HCT116 (cell line): ENCODE data around the gene POLE. TPM values are rescaled to one million over a fixed set of nuclear protein-coding genes. Genes with fewer than 3 reads are reported as not detected.

Experiments
- ATAC-seq: fragments of 200-7000 bp; cut with Tn5 transposase; 2 replicates; pipeline ENCODE4 v1.9.1; 2020; ENCODE audit warnings: mild to moderate bottlenecking, moderate library complexity
- BruUV-seq: library from RNA; stranded (reverse); fragments of 400-500 nt; replicated peaks from 2 replicates; lab custom pipeline; 2021; lab: Mats Ljungman, UMichigan
- CTCF ChIA-PET: fragments of 300-600 bp; sonication (Branson Sonifier 250); formaldehyde crosslinking; loops from one replicate; lab custom pipeline; 2021; ENCODE audit warnings: antibody characterized with exemption; lab: Charles Lee
- POLR2A ChIA-PET: fragments of 300-600, 350-600 bp; sonication (Branson Sonifier 250); formaldehyde crosslinking; loops from one replicate; lab custom pipeline; 2021; ENCODE audit warnings: antibody characterized with exemption; lab: Charles Lee
- RAD21 ChIA-PET, 2 experiments: fragments of 300-600 bp; sonication (Branson Sonifier 250); formaldehyde crosslinking; loops; one replicate each; lab custom pipeline; 2023; ENCODE audit warnings: low total read pairs in 2 of 2; ENCODE audit not compliant: uncharacterized antibody in 2 of 2, unreplicated experiment in 2 of 2, low non-redundant PET in 1 of 2; lab: Charles Lee
- DNase-seq: peaks from one replicate; pipeline ENCODE4 v3.0.0-alpha.2; 2010; ENCODE audit warnings: low read depth, low spot score
- H2AFZ ChIP-seq: fragments of 200-600 bp; shearing (Covaris generic), sonication (generic); 2 replicates; pipeline ENCODE4 v1.6.1; 2017; ENCODE audit warnings: low read depth, mixed run types, mixed read lengths, antibody characterized with exemption, low read length; ENCODE audit not compliant: poor library complexity, severe bottlenecking
- H3K27ac ChIP-seq: 2 replicates; pipeline ENCODE4 v1.5.1; 2012; ENCODE audit warnings: low read depth, low read length
- H3K27me3 ChIP-seq: fragments of 200-600 bp; sonication (generic); 2 replicates; pipeline ENCODE4 v1.6.1; 2016; ENCODE audit warnings: mixed run types, low read length, mixed read lengths; ENCODE audit not compliant: insufficient read depth
- H3K36me3 ChIP-seq, 2 experiments: fragments of 200-500 bp in 1 of 2; fragments of 200-600 bp in 1 of 2; sonication (Bioruptor generic) in 1 of 2; sonication (generic) in 1 of 2; 2 replicates each; pipeline versions ENCODE4 v1.5.1 to v1.6.1; 2014 to 2016; ENCODE audit warnings: low read length in 2 of 2, inconsistent platforms in 1 of 2, mixed read lengths in 1 of 2, mixed run types in 1 of 2; ENCODE audit not compliant: insufficient read depth in 2 of 2, control insufficient read depth in 1 of 2
- H3K4me1 ChIP-seq, 2 experiments: fragments of 200-600 bp in 1 of 2; sonication (generic) in 1 of 2; 2 replicates each; pipeline versions ENCODE4 v1.5.1 to v1.6.1; 2012 to 2017; ENCODE audit warnings: low read length in 2 of 2, inconsistent platforms in 1 of 2, mild to moderate bottlenecking in 1 of 2, mixed read lengths in 1 of 2, mixed run types in 1 of 2, moderate library complexity in 1 of 2; ENCODE audit not compliant: insufficient read depth in 2 of 2, control insufficient read depth in 1 of 2
- H3K4me2 ChIP-seq: fragments of 200-600 bp; sonication (generic); 2 replicates; pipeline ENCODE4 v1.6.1; 2017; ENCODE audit warnings: mixed run types, low read length, mixed read lengths
- H3K4me3 ChIP-seq, 2 experiments: fragments of 200-600 bp in 1 of 2; sonication (generic) in 1 of 2; replicated peaks in 1 of 2; 2 replicates each; pipeline ENCODE4 v1.5.1; 2011 to 2016; ENCODE audit warnings: low read length in 2 of 2, control low read depth in 1 of 2, low read depth in 1 of 2, mild to moderate bottlenecking in 1 of 2, mixed read lengths in 1 of 2, mixed run types in 1 of 2
- H3K79me2 ChIP-seq: fragments of 200-600 bp; sonication (generic); 2 replicates; pipeline ENCODE4 v1.6.1; 2017; ENCODE audit warnings: mild to moderate bottlenecking, mixed run types, low read length, moderate library complexity, mixed read lengths; ENCODE audit not compliant: insufficient read depth
- H3K9ac ChIP-seq: fragments of 200-600 bp; sonication (generic); 2 replicates; pipeline ENCODE4 v1.6.1; 2016; ENCODE audit warnings: low read length, mixed read lengths
- H3K9me2 ChIP-seq: fragments of 200-600 bp; sonication (generic), shearing (Covaris generic); 2 replicates; pipeline ENCODE4 v1.6.1; 2017; ENCODE audit warnings: mixed run types, mild to moderate bottlenecking, moderate library complexity; ENCODE audit not compliant: insufficient read depth
- H3K9me3 ChIP-seq, 2 experiments: fragments of 200-500 bp in 1 of 2; fragments of 200-600 bp in 1 of 2; sonication (Bioruptor generic) in 1 of 2; sonication (generic) in 1 of 2; 2 replicates each; pipeline ENCODE4 v1.6.1; 2014 to 2017; ENCODE audit warnings: low read length in 2 of 2, mixed read lengths in 2 of 2, inconsistent platforms in 1 of 2, low read depth in 1 of 2, mild to moderate bottlenecking in 1 of 2, mixed run types in 1 of 2, moderate library complexity in 1 of 2; ENCODE audit not compliant: control insufficient read depth in 1 of 2, insufficient read depth in 1 of 2
- H4K20me1 ChIP-seq: fragments of 200-600 bp; sonication (generic), shearing (Covaris generic); 2 replicates; pipeline ENCODE4 v1.6.1; 2017; ENCODE audit warnings: mixed run types, mild to moderate bottlenecking, moderate library complexity; ENCODE audit not compliant: insufficient read depth
- CBX3 ChIP-seq: IDR thresholded peaks from 2 replicates; pipeline ENCODE4 v1.6.1; 2012; ENCODE audit warnings: low read depth
- CEBPB ChIP-seq: IDR thresholded peaks from 2 replicates; pipeline ENCODE4 v1.6.1; 2012; ENCODE audit warnings: low read depth
- EGR1 ChIP-seq: IDR thresholded peaks from 2 replicates; pipeline ENCODE4 v1.6.1; 2012; ENCODE audit warnings: low read depth
- ELF1 ChIP-seq: IDR thresholded peaks from 2 replicates; pipeline ENCODE4 v1.6.1; 2012; ENCODE audit warnings: low read depth, borderline replicate concordance
- EZH2phosphoT487 ChIP-seq: fragments of 200-600 bp; IDR thresholded peaks from 2 replicates; pipeline ENCODE4 v1.6.1; 2018; ENCODE audit warnings: antibody characterized with exemption, borderline replicate concordance
- FOSL1 ChIP-seq: IDR thresholded peaks from 2 replicates; pipeline ENCODE4 v1.6.1; 2012; ENCODE audit warnings: low read depth
- POLR2A ChIP-seq: IDR thresholded peaks from 2 replicates; pipeline ENCODE4 v1.7.0; 2011; ENCODE audit warnings: borderline replicate concordance; ENCODE audit not compliant: insufficient read depth, insufficient read length; ENCODE audit errors: extremely low read depth
- POLR2AphosphoS5 ChIP-seq: IDR thresholded peaks from 2 replicates; pipeline ENCODE4 v1.6.1; 2011; ENCODE audit warnings: mild to moderate bottlenecking, low read depth, low read length, moderate library complexity
- RAD21 ChIP-seq: IDR thresholded peaks from 2 replicates; pipeline ENCODE4 v1.6.1; 2012; ENCODE audit warnings: low read depth, mild to moderate bottlenecking
- REST ChIP-seq: IDR thresholded peaks from 2 replicates; pipeline ENCODE4 v1.6.1; 2012; ENCODE audit warnings: low read depth
- SP1 ChIP-seq: IDR thresholded peaks from 2 replicates; pipeline ENCODE4 v1.6.1; 2012; ENCODE audit warnings: low read depth
- TCF7L2 ChIP-seq: IDR thresholded peaks from 2 replicates; pipeline ENCODE4 v1.7.0; 2011; ENCODE audit warnings: borderline replicate concordance, inconsistent platforms; ENCODE audit not compliant: insufficient read depth, insufficient read length; ENCODE audit errors: extremely low read depth
- YY1 ChIP-seq: IDR thresholded peaks from 2 replicates; pipeline ENCODE4 v1.6.1; 2011; ENCODE audit warnings: low read length, low read depth, moderate library complexity, mild to moderate bottlenecking; ENCODE audit not compliant: insufficient replicate concordance; ENCODE audit errors: extremely low read depth
- ZFX ChIP-seq: fragments of 450-650 bp; IDR thresholded peaks from 2 replicates; pipeline ENCODE4 v1.6.1; 2017
- ZNF274 ChIP-seq: fragments of 200-500 bp; sonication (Bioruptor generic); IDR thresholded peaks from 2 replicates; pipeline ENCODE4 v1.6.1; 2014; ENCODE audit warnings: mild to moderate bottlenecking, low read depth, low read length, inconsistent platforms
- intact Hi-C: fragments of 100-400 bp; cut with micrococcal nuclease; formaldehyde crosslinking; loops from 2 replicates; pipeline ENCODE4 v1.10.0; 2022
- total RNA-seq: library from RNA; stranded (reverse); gene quantifications from one replicate; pipeline ENCODE4 v1.2.1, GENCODE V29; 2021; ENCODE audit not compliant: unreplicated experiment
- TF ChIP-seq, protein P1 (sequence below): IDR thresholded peaks from 2 replicates; pipeline ENCODE4 v1.6.1; 2012
- TF ChIP-seq, protein P2 (sequence below): IDR thresholded peaks from 2 replicates; pipeline ENCODE4 v1.6.1; 2011; ENCODE audit warnings: mild to moderate bottlenecking, low read length, moderate library complexity; ENCODE audit not compliant: insufficient replicate concordance; ENCODE audit errors: extremely low read depth

The POLE gene
- total RNA-seq, 1 experiment from 2014 or later = 128 TPM

DNA sequence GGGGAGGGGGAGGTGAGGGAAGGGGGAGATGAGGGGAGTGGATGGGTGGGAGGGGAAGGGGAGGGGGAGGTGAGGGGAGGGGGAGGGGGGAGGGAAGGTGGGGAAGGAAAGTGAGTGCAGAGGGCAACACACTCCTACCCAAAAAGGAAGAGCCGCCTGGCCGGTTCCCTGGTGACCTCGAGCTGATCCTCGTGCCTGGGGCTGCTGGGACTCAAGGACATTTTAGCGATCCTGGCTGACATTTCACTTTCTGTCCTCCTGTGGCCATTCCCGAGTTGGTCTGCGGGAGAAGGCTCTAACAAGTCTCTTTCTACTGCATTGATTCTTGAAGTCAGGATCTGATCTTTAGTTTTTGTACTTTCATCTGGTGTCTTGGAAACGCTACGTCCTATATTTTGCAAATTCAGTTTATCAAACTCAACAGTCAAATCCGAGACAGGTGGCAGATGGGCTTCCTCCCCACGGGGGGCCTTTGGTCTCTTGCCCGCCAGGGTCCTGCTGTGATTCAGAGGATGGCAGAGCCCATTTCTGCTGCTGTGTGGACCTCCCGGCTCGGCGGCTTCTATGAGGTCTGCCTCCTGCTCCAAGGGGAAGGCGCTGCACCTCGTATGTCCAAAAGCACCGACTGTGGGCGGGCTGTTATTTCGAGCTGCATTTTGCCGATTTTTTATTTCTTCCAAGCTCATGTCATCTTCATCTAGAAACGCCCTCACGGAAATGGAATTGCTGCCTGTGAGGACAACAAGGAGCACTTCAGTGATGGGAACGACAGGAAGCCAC is 42.6 kb upstream of the POLE start:
- peak; percentile 41; the same call in 1 of the 2 replicates for ATAC-seq
- Histone ChIP-seq H3K4me3 (no peak overlapping the region), H3K27me3 (no peaks in the 10 kb centered on the region), H3K9me3 (no peaks in the 10 kb centered on the region), H2AFZ (no peak overlapping the region), H3K9me2 (no peaks in the 10 kb centered on the region)
- ChIA-PET POLR2A (no interaction called here), CTCF (no interaction called here), RAD21 (no interaction called here)
- BruUV-seq = no TSS peak
- DNase-seq = no peak
- TF ChIP-seq, protein P1, sequence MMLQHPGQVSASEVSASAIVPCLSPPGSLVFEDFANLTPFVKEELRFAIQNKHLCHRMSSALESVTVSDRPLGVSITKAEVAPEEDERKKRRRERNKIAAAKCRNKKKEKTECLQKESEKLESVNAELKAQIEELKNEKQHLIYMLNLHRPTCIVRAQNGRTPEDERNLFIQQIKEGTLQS = no peak
- TF ChIP-seq ZFX = no peak
- no peak for TF ChIP-seq ELF1
- TF ChIP-seq POLR2AphosphoS5 = no peak
- TF ChIP-seq YY1 = no peak
- no peak for TF ChIP-seq FOSL1
- no peak for TF ChIP-seq CEBPB
- no peak for TF ChIP-seq EGR1
- no peak for TF ChIP-seq CBX3
- TF ChIP-seq ZNF274 = no peak
- TF ChIP-seq RAD21 = no peak
- no peak for TF ChIP-seq SP1
- no peak for TF ChIP-seq TCF7L2
- TF ChIP-seq REST = no peak
- no peak for TF ChIP-seq POLR2A
- no peak for TF ChIP-seq EZH2phosphoT487
- TF ChIP-seq, protein P2, sequence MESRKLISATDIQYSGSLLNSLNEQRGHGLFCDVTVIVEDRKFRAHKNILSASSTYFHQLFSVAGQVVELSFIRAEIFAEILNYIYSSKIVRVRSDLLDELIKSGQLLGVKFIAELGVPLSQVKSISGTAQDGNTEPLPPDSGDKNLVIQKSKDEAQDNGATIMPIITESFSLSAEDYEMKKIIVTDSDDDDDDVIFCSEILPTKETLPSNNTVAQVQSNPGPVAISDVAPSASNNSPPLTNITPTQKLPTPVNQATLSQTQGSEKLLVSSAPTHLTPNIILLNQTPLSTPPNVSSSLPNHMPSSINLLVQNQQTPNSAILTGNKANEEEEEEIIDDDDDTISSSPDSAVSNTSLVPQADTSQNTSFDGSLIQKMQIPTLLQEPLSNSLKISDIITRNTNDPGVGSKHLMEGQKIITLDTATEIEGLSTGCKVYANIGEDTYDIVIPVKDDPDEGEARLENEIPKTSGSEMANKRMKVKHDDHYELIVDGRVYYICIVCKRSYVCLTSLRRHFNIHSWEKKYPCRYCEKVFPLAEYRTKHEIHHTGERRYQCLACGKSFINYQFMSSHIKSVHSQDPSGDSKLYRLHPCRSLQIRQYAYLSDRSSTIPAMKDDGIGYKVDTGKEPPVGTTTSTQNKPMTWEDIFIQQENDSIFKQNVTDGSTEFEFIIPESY = no peak
- TF ChIP-seq, all 23 proteins: peak for 0
- Histone ChIP-seq H3K36me3 (peaks cover 39 to 61% of the 10 kb centered on the region in 2 experiments), H3K79me2 (peaks cover 9% of the 10 kb centered on the region; the same call in 1 of the 2 replicates), H3K4me1 (peaks cover 0 to 3% of the 10 kb centered on the region in 2 experiments; a peak in 1 of 4 replicates), H4K20me1 (no peaks in the 10 kb centered on the region), H3K27ac (peak overlapping the region; percentile 26; the same call in 1 of the 2 replicates), H3K9ac (no peak overlapping the region), H3K4me2 (no peak overlapping the region)
- intact Hi-C loops = no loop called here
